ENCODE data around the gene PIGN. TPM values are rescaled to one million over a fixed set of nuclear protein-coding genes. Genes with fewer than 3 reads are reported as not detected.

PIGN gene
- total RNA-seq, 1 experiment from 2014 or later = 30.9 TPM

DNA sequence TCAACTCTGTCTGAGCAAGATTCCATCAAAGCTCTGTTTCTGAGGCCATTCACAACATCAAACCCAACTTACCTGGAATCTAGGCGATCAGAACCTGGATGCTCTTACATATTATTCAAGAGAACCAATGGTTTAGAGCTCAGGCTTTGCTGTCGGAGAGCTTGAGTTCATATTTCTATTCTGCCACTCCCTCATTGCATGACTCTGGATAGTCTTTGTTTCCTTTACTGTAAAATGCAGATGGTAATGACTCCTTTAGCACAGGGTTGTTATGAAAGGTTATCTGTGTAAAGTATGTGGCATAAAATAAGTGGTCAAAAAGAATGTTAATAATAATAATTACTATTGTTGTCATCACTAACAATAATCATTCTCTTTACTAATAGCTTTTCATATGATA, 12.8 kb upstream of the PIGN start:
- DNase-seq = no peak
- H2BK12ac ChIP-seq (ENCODE audit: insufficient read length, low read depth, low read length) = no peak overlapping the region
- H4K8ac ChIP-seq (replicated peaks; ENCODE audit: insufficient read length, low read depth, low read length) = no peak overlapping the region
- no peak overlapping the region for H3K23ac ChIP-seq (ENCODE audit: insufficient read length, low read depth, low read length)
- peaks cover 8% of the 10 kb centered on the region for H3K79me1 ChIP-seq (ENCODE audit: insufficient read depth, low read depth, low read length, poor library complexity, severe bottlenecking)
- H3T11ph ChIP-seq (ENCODE audit: low read length) = no peak overlapping the region
- TF ChIP-seq, protein P1, sequence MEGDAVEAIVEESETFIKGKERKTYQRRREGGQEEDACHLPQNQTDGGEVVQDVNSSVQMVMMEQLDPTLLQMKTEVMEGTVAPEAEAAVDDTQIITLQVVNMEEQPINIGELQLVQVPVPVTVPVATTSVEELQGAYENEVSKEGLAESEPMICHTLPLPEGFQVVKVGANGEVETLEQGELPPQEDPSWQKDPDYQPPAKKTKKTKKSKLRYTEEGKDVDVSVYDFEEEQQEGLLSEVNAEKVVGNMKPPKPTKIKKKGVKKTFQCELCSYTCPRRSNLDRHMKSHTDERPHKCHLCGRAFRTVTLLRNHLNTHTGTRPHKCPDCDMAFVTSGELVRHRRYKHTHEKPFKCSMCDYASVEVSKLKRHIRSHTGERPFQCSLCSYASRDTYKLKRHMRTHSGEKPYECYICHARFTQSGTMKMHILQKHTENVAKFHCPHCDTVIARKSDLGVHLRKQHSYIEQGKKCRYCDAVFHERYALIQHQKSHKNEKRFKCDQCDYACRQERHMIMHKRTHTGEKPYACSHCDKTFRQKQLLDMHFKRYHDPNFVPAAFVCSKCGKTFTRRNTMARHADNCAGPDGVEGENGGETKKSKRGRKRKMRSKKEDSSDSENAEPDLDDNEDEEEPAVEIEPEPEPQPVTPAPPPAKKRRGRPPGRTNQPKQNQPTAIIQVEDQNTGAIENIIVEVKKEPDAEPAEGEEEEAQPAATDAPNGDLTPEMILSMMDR (conservative IDR thresholded peaks at IDR 0.05) = no peak
- WGBS (ENCODE audit: extremely low coverage, insufficient read length, low lambda C conversion rate) = no CpG with 5 or more reads among the region's 2 CpGs
- no peak overlapping the region for H3K4me3 Mint-ChIP-seq
- H4K91ac ChIP-seq (ENCODE audit: insufficient read length, low read depth, low read length) = no peak overlapping the region
- no peak overlapping the region for H3K14ac ChIP-seq (ENCODE audit: insufficient read depth, low read length)
- H2BK20ac ChIP-seq (ENCODE audit: low read depth, low read length, poor library complexity, severe bottlenecking) = no peak overlapping the region
- no peaks in the 10 kb centered on the region for H3K27me3 ChIP-seq (ENCODE audit: insufficient read depth, low read length)
- no peaks in the 10 kb centered on the region for H3K23me2 ChIP-seq (ENCODE audit: insufficient read length, low read depth, low read length, poor library complexity, severe bottlenecking)
- H3K9me3 Mint-ChIP-seq = no peaks in the 10 kb centered on the region
- no peak overlapping the region for H4K5ac ChIP-seq (ENCODE audit: insufficient read length, low read depth, low read length)
- no peak overlapping the region for H3K18ac ChIP-seq (ENCODE audit: insufficient read length, low read depth, low read length)
- no peak overlapping the region for H3K4ac ChIP-seq (ENCODE audit: low read depth, low read length)
- H3K27ac Mint-ChIP-seq = no peak overlapping the region
- no peaks in the 10 kb centered on the region for H3K4me1 ChIP-seq (ENCODE audit: insufficient read depth, low read length)
- H3K4me2 ChIP-seq (ENCODE audit: insufficient read depth, insufficient read length, low read length) = no peak overlapping the region
- H3K9ac ChIP-seq (ENCODE audit: extremely low read depth, insufficient read length, low read length) = no peak overlapping the region
- H2BK5ac ChIP-seq (ENCODE audit: insufficient read length, low read length) = no peak overlapping the region
- H3K36me3 Mint-ChIP-seq (ENCODE audit: insufficient read depth in 1 of 3, low read depth in 3 of 3) = no peaks in the 10 kb centered on the region; a peak in 1 of 7 replicates
- H3K4me1 Mint-ChIP-seq = no peaks in the 10 kb centered on the region; a peak in 1 of 4 replicates
- H3K79me2 ChIP-seq (ENCODE audit: insufficient read depth, low read length) = peaks cover 9% of the 10 kb centered on the region; the same call in 1 of the 2 replicates
- no peaks in the 10 kb centered on the region for H3K27me3 Mint-ChIP-seq (ENCODE audit: low read depth)
- H2AK5ac ChIP-seq (ENCODE audit: insufficient read length, low read length) = no peak overlapping the region
- H2BK120ac ChIP-seq (ENCODE audit: low read depth, low read length, poor library complexity, severe bottlenecking) = no peak overlapping the region
- H3K27ac ChIP-seq (ENCODE audit: insufficient read length, low read depth, low read length) = no peak overlapping the region
- H2BK15ac ChIP-seq (ENCODE audit: low read depth, low read length) = no peak overlapping the region
- no peak overlapping the region for H3K56ac ChIP-seq (ENCODE audit: insufficient read length, low read depth, low read length)
- H4K20me1 ChIP-seq (ENCODE audit: control insufficient read depth, insufficient read depth, insufficient read length) = no peaks in the 10 kb centered on the region
- no peak overlapping the region for H2AFZ ChIP-seq (ENCODE audit: low read length)
- no peaks in the 10 kb centered on the region for H3K9me3 ChIP-seq (ENCODE audit: control insufficient read depth, low read depth, low read length)

Data from H9 (cell line).